GM13976 (cell line): ENCODE results near the gene NTRK2.

Experiments used
- DNase-seq: peaks from one replicate; pipeline ENCODE4 v3.0.0; 2012; ENCODE audit warnings: low spot score
- in situ Hi-C: fragments of 300-500 bp; cut with MboI; formaldehyde crosslinking; loops from one replicate; pipeline ENCODE4 v1.12.0; 2022; ENCODE audit warnings: low sequenced_read_pairs, mixed read lengths, inconsistent platforms; ENCODE audit not compliant: unreplicated experiment
- TF ChIP-seq, protein P1 (sequence below): IDR thresholded peaks from 2 replicates; pipeline ENCODE4 v1.5.1; 2012; ENCODE audit warnings: borderline replicate concordance, mild to moderate bottlenecking; ENCODE audit not compliant: insufficient read depth; ENCODE audit errors: extremely low read depth, missing control alignments, control extremely low read depth

Gene NTRK2

DNA sequence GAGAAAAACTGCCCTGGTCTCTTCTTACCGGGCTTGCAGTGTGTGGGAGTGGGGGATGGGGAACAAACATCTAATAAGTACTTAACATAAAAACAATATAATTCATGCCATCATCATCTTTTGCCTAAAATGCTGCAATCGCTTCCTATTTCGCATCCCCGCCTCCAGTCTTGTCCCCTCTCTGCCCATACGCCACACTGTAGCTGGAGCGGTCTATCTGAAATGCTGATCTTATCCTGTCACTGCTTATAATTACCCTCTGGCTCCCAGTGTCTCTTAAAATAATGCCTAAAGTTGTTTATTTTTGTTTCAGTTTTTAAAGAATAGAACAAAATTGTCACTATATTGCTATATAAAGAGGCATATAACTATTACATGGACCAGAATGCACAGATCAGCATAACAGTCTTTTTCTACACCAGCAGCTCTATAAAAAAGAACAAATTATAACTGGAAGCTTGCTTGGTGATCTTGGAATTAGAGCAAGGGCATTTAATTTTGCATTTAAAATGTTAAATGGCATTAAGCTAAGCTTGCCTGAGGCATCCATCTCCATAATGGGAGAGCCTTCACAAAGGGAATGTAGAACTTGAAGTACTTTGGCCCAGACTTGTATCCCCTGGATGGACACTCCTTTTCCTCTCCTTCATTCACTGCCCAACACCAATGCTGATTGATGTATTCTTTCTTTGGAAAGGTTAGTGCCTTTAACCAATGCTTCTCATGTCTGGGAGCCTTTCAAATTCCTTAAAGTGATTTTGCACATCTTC lies 12.2 kb downstream of the NTRK2 start:
- in situ Hi-C loops: no loop called here
- no peak for DNase-seq
- TF ChIP-seq, protein P1, sequence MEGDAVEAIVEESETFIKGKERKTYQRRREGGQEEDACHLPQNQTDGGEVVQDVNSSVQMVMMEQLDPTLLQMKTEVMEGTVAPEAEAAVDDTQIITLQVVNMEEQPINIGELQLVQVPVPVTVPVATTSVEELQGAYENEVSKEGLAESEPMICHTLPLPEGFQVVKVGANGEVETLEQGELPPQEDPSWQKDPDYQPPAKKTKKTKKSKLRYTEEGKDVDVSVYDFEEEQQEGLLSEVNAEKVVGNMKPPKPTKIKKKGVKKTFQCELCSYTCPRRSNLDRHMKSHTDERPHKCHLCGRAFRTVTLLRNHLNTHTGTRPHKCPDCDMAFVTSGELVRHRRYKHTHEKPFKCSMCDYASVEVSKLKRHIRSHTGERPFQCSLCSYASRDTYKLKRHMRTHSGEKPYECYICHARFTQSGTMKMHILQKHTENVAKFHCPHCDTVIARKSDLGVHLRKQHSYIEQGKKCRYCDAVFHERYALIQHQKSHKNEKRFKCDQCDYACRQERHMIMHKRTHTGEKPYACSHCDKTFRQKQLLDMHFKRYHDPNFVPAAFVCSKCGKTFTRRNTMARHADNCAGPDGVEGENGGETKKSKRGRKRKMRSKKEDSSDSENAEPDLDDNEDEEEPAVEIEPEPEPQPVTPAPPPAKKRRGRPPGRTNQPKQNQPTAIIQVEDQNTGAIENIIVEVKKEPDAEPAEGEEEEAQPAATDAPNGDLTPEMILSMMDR: no peak

DNA sequence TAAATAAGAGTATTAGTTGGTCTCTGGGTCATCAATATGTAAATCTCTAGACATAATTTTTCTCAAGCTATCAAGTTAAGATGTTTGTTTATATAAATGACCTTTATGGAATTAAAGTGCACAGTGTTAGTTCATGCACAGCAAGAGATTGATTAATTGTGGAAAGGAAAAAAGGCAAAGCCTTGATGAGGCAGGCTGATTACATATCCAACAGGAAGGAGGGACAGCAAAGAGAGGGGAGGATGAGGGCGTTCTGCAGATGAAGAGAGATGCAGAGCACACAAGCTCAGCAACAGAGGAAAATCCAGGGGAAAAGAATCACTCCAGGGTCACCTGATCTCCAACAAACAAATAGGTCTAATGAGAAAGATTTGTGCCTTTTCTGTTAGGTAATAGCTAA lies 16.5 kb downstream of the NTRK2 start:
- in situ Hi-C loops: no loop called here
- TF ChIP-seq, protein P1: no peak

DNA sequence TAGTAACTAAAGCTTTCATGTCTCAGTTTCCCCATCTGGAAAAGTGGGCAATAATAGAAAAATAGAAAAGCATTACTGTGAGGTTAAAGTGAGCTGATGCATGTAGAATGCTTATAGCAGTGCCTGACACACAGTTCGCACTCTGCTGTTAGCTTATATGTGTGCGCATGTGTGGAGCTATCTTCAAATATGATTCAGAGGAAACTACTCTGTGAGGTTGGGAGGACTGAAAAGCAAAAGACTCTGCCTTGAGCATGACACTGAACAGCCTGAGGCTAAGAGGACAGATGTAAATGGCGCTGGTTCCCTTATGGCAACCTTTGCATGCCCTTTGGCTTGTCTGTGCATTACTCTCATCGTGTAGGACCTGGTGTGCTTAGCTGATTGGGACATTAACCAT lies 19.4 kb downstream of the NTRK2 start:
- in situ Hi-C loops: no loop called here
- no peak for DNase-seq
- TF ChIP-seq, protein P1: no peak

More for the DNA sequence above, 16.5 kb downstream of the NTRK2 start:
- DNase-seq: no peak

DNA sequence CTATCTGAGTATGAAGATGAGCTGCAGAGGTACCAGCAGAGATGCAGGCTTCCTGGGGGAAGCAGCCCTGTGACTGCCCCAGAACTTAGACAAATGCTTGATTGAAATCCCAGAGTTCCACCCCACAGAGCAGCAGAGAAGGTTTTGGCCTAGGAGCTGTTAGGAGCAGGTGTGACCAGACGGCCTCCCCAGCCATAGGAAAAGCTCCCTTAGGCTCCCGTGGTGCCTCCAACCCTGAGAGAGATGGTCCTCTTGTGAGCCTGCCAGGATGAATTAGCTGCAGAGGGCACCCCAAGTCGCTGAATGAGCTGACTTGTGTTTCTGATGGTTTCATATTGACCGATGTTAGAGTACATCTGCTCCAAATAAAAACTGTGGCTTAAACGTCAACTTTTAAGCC lies 22.1 kb downstream of the NTRK2 start:
- in situ Hi-C loops: loop anchor here (10.0 kb wide), 1 partner anchor 263 kb away; no protein-coding TSS in a partner anchor
- TF ChIP-seq, protein P1: no peak
- DNase-seq: no peak

DNA sequence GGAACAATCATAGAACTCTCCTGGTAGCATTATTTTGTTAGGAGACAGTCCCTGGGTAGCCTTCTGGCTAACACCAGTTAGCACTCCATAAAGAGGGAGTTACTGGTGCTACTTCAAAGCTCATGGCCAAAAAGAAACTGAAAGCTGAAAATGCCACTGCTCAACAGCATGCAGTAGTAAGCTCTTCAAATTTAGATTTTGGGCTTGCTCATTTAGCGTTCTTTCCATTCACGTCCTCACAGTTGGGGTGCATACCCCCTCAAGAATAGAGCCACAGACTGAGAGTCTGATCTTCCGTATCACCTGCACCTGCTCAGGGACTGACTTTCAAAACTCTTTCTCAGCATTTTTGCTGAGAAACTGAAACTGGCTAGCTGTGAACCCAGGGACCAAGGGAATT lies 24.7 kb downstream of the NTRK2 start:
- peak; percentile 62 for DNase-seq
- TF ChIP-seq, protein P1: no peak
- in situ Hi-C loops: loop anchor here (10.0 kb wide), 1 partner anchor 261 kb away; no protein-coding TSS in a partner anchor

DNA sequence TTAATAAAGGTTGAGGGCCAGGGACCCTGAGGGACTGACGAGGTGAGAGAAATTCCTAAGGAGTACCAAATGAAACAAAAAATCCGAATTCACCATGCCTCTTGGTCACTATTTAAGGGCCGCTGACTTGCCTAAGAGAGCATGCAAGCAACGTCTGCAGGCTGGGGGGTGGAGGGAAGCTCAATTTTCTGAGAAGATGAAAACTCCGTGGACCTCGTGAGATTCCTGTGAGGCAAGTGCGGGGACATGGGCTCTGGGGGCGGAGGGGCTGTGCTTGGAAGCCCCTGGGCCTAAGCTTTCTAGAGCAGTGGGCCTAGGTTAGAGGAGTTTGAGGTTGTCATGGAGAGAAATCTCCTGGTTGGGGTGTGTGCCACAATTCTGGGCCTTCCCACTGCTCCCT lies 27.5 kb downstream of the NTRK2 start:
- TF ChIP-seq, protein P1: no peak
- in situ Hi-C loops: loop anchor here (5.0 to 10.0 kb wide), 2 partner anchors 85 to 258 kb away; no protein-coding TSS in a partner anchor
- DNase-seq: no peak
